H1 (cell line): ENCODE measurements around the gene LIPG. TPM values are rescaled to one million over a fixed set of nuclear protein-coding genes. Genes with fewer than 3 reads are reported as not detected.

Experiments used
- CTCF ChIA-PET: fragments of 300-600 bp; sonication (Branson Sonifier 250); formaldehyde crosslinking; loops from one replicate; lab custom pipeline; 2021; ENCODE audit not compliant: partially characterized antibody; lab: Charles Lee
- POLR2A ChIA-PET: fragments of 300-600 bp; sonication (Branson Sonifier 250); formaldehyde crosslinking; loops from one replicate; lab custom pipeline; 2021; ENCODE audit warnings: inconsistent platforms; ENCODE audit not compliant: partially characterized antibody; lab: Charles Lee
- DNase-seq, 2 experiments: peaks; one replicate each; pipeline versions ENCODE4 v3.0.0 to v3.0.0-alpha.2; 2010 to 2022; ENCODE audit warnings: low spot score in 2 of 2, low read depth in 1 of 2, mixed read lengths in 1 of 2
- FAIRE-seq: peaks from 2 replicates; lab custom pipeline; 2011; peaks lifted over from hg19 to GRCh38; lab: Jason Lieb, UNC
- H2AFZ ChIP-seq: 2 replicates; pipeline ENCODE4 v1.8.1; 2012; ENCODE audit warnings: low read length, inconsistent platforms
- H2AK5ac ChIP-seq: 2 replicates; pipeline ENCODE4 v1.6.1; 2013; ENCODE audit warnings: low read depth, low read length
- H2BK120ac ChIP-seq: replicated peaks from 2 replicates; pipeline ENCODE3; 2013; ENCODE audit warnings: low read depth, low read length, inconsistent platforms
- H2BK12ac ChIP-seq: 2 replicates; pipeline ENCODE4 v1.6.1; 2013; ENCODE audit warnings: low read depth, low read length
- H2BK15ac ChIP-seq: 2 replicates; pipeline ENCODE4 v1.6.1; 2013; ENCODE audit warnings: low read length
- H2BK20ac ChIP-seq: 2 replicates; pipeline ENCODE4 v1.6.1; 2013; ENCODE audit warnings: low read length
- H2BK5ac ChIP-seq: 2 replicates; pipeline ENCODE4 v1.6.1; 2013; ENCODE audit warnings: low read depth, low read length
- H3K14ac ChIP-seq: 2 replicates; pipeline ENCODE4 v1.6.1; 2013; ENCODE audit warnings: inconsistent platforms; ENCODE audit not compliant: insufficient read length
- H3K18ac ChIP-seq: 2 replicates; pipeline ENCODE4 v1.6.1; 2013; ENCODE audit warnings: low read length; ENCODE audit errors: extremely low read depth
- H3K23ac ChIP-seq: 2 replicates; pipeline ENCODE4 v1.6.1; 2013; ENCODE audit warnings: inconsistent platforms; ENCODE audit not compliant: insufficient read length
- H3K23me2 ChIP-seq: 2 replicates; pipeline ENCODE4 v1.6.1; 2013; ENCODE audit warnings: low read depth, low read length
- H3K27ac ChIP-seq: 2 replicates; pipeline ENCODE4 v1.6.1; 2011; ENCODE audit warnings: low read depth, low read length, inconsistent platforms
- H3K27me3 ChIP-seq, 4 experiments: replicated peaks in 1 of 4; 1 replicate in 1 of 4; 2 replicates in 3 of 4; pipeline versions ENCODE4 v1.6.1 to v1.8.1; 2011 to 2013; ENCODE audit warnings: low read length in 3 of 4, mild to moderate bottlenecking in 3 of 4, inconsistent platforms in 2 of 4, mixed read lengths in 2 of 4, moderate library complexity in 1 of 4; ENCODE audit not compliant: control insufficient read depth in 3 of 4, insufficient read depth in 3 of 4; ENCODE audit errors: extremely low read depth in 1 of 4
- H3K36me3 ChIP-seq, 4 experiments: 2 replicates each; pipeline versions ENCODE4 v1.6.1 to v1.8.1; 2011 to 2013; ENCODE audit warnings: mild to moderate bottlenecking in 4 of 4, low read length in 3 of 4, moderate library complexity in 2 of 4, control low read depth in 1 of 4, inconsistent platforms in 1 of 4; ENCODE audit not compliant: insufficient read depth in 4 of 4, control insufficient read depth in 2 of 4
- H3K4ac ChIP-seq: replicated peaks from 2 replicates; pipeline ENCODE3; 2013; ENCODE audit warnings: low read length, low read depth, mixed read lengths, inconsistent platforms; ENCODE audit not compliant: insufficient read length
- H3K4me1 ChIP-seq, 4 experiments: replicated peaks in 1 of 4; 1 replicate in 1 of 4; 2 replicates in 3 of 4; pipeline versions ENCODE4 v1.6.1 to v1.8.1; 2011 to 2013; ENCODE audit warnings: low read length in 3 of 4, inconsistent platforms in 2 of 4, mixed read lengths in 1 of 4; ENCODE audit not compliant: insufficient read depth in 4 of 4, control insufficient read depth in 3 of 4
- H3K4me2 ChIP-seq, 2 experiments: 2 replicates each; pipeline versions ENCODE4 v1.6.1 to v1.8.1; 2011 to 2013; ENCODE audit warnings: low read depth in 2 of 2, low read length in 2 of 2, control low read depth in 1 of 2, inconsistent platforms in 1 of 2, mild to moderate bottlenecking in 1 of 2; ENCODE audit not compliant: insufficient read depth in 1 of 2
- H3K4me3 ChIP-seq, 4 experiments: fragments of 200-600, 300-600 bp in 1 of 4; sonication (generic), shearing (Covaris generic), sonication (Bioruptor Twin) in 1 of 4; 2 replicates each; pipeline versions ENCODE4 v1.5.1 to v1.8.1; 2011 to 2016; ENCODE audit warnings: low read length in 4 of 4, low read depth in 3 of 4, control low read depth in 2 of 4, inconsistent platforms in 2 of 4, mild to moderate bottlenecking in 2 of 4, mixed read lengths in 1 of 4, moderate library complexity in 1 of 4; ENCODE audit not compliant: insufficient read depth in 2 of 4; ENCODE audit errors: extremely low read depth in 1 of 4
- H3K56ac ChIP-seq: replicated peaks from 2 replicates; pipeline ENCODE3; 2013; ENCODE audit warnings: low read depth, mild to moderate bottlenecking, mixed read lengths, low read length, inconsistent platforms; ENCODE audit not compliant: insufficient read length
- H3K79me1 ChIP-seq: 2 replicates; pipeline ENCODE4 v1.6.1; 2013; ENCODE audit warnings: low read depth, low read length, control low read depth
- H3K79me2 ChIP-seq, 2 experiments: 2 replicates each; pipeline versions ENCODE4 v1.6.1 to v1.8.1; 2012 to 2013; ENCODE audit warnings: low read length in 2 of 2, mild to moderate bottlenecking in 2 of 2, inconsistent platforms in 1 of 2; ENCODE audit not compliant: insufficient read depth in 2 of 2, control insufficient read depth in 1 of 2
- H3K9ac ChIP-seq, 4 experiments: replicated peaks in 1 of 4; 1 replicate in 1 of 4; 2 replicates in 3 of 4; pipeline versions ENCODE4 v1.6.1 to v1.8.1; 2011 to 2013; ENCODE audit warnings: low read depth in 3 of 4, low read length in 3 of 4, control low read depth in 2 of 4, mild to moderate bottlenecking in 2 of 4, moderate library complexity in 2 of 4, inconsistent platforms in 1 of 4; ENCODE audit errors: extremely low read depth in 1 of 4
- H3K9me3 ChIP-seq, 2 experiments: 2 replicates each; pipeline versions ENCODE4 v1.6.1 to v1.8.1; 2012 to 2013; ENCODE audit warnings: mild to moderate bottlenecking in 2 of 2, moderate library complexity in 2 of 2, control low read depth in 1 of 2, inconsistent platforms in 1 of 2, low read depth in 1 of 2, low read length in 1 of 2, mixed read lengths in 1 of 2; ENCODE audit not compliant: insufficient read depth in 2 of 2
- H4K20me1 ChIP-seq, 2 experiments: replicated peaks in 1 of 2; 2 replicates each; pipeline versions ENCODE3 to v1.8.1; 2011 to 2013; ENCODE audit warnings: inconsistent platforms in 2 of 2, low read length in 2 of 2, mild to moderate bottlenecking in 1 of 2; ENCODE audit not compliant: insufficient read depth in 2 of 2, control insufficient read depth in 1 of 2
- H4K5ac ChIP-seq: 2 replicates; pipeline ENCODE4 v1.6.1; 2013; ENCODE audit warnings: low read length, low read depth, mixed read lengths, inconsistent platforms; ENCODE audit not compliant: insufficient read length
- H4K8ac ChIP-seq: 2 replicates; pipeline ENCODE4 v1.8.0; 2013; ENCODE audit warnings: mild to moderate bottlenecking, moderate library complexity, low read length, inconsistent platforms; ENCODE audit not compliant: insufficient read depth; ENCODE audit errors: extremely low read depth
- H4K91ac ChIP-seq: replicated peaks from 2 replicates; pipeline ENCODE3; 2013; ENCODE audit warnings: low read length, mixed read lengths, inconsistent platforms; ENCODE audit not compliant: insufficient read length
- BACH1 ChIP-seq: IDR thresholded peaks from 2 replicates; pipeline ENCODE4 v1.6.1; 2012; ENCODE audit warnings: low read length, improper control_type of control experiment
- BCL11A ChIP-seq, 2 experiments: IDR thresholded peaks; one replicate each; pipeline ENCODE4 v1.6.1; 2011; ENCODE audit warnings: low read depth in 2 of 2, low read length in 2 of 2, mild to moderate bottlenecking in 2 of 2
- CHD1 ChIP-seq: IDR thresholded peaks from 2 replicates; pipeline ENCODE4 v1.6.1; 2012; ENCODE audit warnings: low read depth, low read length, improper control_type of control experiment
- CREB1 ChIP-seq: IDR thresholded peaks from 2 replicates; pipeline ENCODE4 v1.6.1; 2012; ENCODE audit warnings: inconsistent platforms
- EGR1 ChIP-seq: IDR thresholded peaks from 2 replicates; pipeline ENCODE4 v1.6.1; 2011; ENCODE audit warnings: low read depth, low read length, borderline replicate concordance
- JUN ChIP-seq: IDR thresholded peaks from 2 replicates; pipeline ENCODE4 v1.6.1; 2011; ENCODE audit warnings: low read depth, mild to moderate bottlenecking, improper control_type of control experiment, low read length
- POLR2A ChIP-seq, 2 experiments: IDR thresholded peaks; 1 replicate in 1 of 2; 2 replicates in 1 of 2; pipeline ENCODE4 v1.6.1; 2011; ENCODE audit warnings: low read depth in 2 of 2, low read length in 2 of 2, mild to moderate bottlenecking in 2 of 2; ENCODE audit errors: control extremely low read depth in 1 of 2
- POU5F1 ChIP-seq: IDR thresholded peaks from 2 replicates; pipeline ENCODE4 v1.6.1; 2011; ENCODE audit warnings: low read depth, mild to moderate bottlenecking, low read length, moderate library complexity
- RAD21 ChIP-seq, 2 experiments: IDR thresholded peaks in 1 of 2; conservative IDR thresholded peaks in 1 of 2; 2 replicates each; pipeline ENCODE4 v1.6.1; 2011; ENCODE audit warnings: low read depth in 2 of 2, low read length in 2 of 2, improper control_type of control experiment in 1 of 2, inconsistent platforms in 1 of 2, mild to moderate bottlenecking in 1 of 2, moderate library complexity in 1 of 2
- RBBP5 ChIP-seq: IDR thresholded peaks from 2 replicates; pipeline ENCODE4 v1.7.1; 2012; ENCODE audit warnings: low read depth, mild to moderate bottlenecking, inconsistent platforms, low read length, moderate library complexity, borderline replicate concordance
- SAP30 ChIP-seq: fragments of 300-600 bp; sonication (generic); IDR thresholded peaks from 2 replicates; pipeline ENCODE4 v1.7.1; 2012; ENCODE audit warnings: low read length, moderate library complexity, mild to moderate bottlenecking, inconsistent platforms; ENCODE audit not compliant: insufficient read depth, insufficient replicate concordance
- SIRT6 ChIP-seq: IDR thresholded peaks from one replicate; pipeline ENCODE4 v1.7.1; 2012; ENCODE audit warnings: low read length, inconsistent platforms
- TAF7 ChIP-seq: optimal IDR thresholded peaks from 2 replicates; pipeline ENCODE3; 2011; ENCODE audit warnings: low read depth, mild to moderate bottlenecking, inconsistent platforms, low read length, moderate library complexity, borderline replicate concordance
- WGBS, 2 experiments: shearing (Covaris generic) in 1 of 2; methylation state at CpG; one replicate each; pipeline versions ENCODE4 v1.1.6 to v1.1.7; 2013 to 2015; ENCODE audit warnings: low lambda C conversion rate in 2 of 2, mixed read lengths in 2 of 2, inconsistent platforms in 1 of 2, low coverage in 1 of 2, missing lambda C conversion rate in 1 of 2; ENCODE audit not compliant: insufficient replicate concordance in 2 of 2, insufficient coverage in 1 of 2, insufficient read length in 1 of 2; ENCODE audit errors: extremely low coverage in 1 of 2, missing lambda C conversion rate in 1 of 2; 5-methylcytosine and 5-hydroxymethylcytosine counted together
- polyA plus RNA-seq, 7 experiments: library from polyadenylated mRNA; depleted of rRNA in 3 of 7; stranded (reverse) in 5 of 7; unstranded in 2 of 7; fragments of >200 nt in 5 of 7; fragments of 200-250 nt in 2 of 7; gene quantifications; 1 replicate in 5 of 7; 2 replicates in 1 of 7; 4 replicates in 1 of 7; pipeline versions ENCODE4 v1.2.1 to v1.2.3, GENCODE V29; 2011 to 2013; ENCODE audit warnings: missing spikeins in 2 of 7, mixed read lengths in 2 of 7
- total RNA-seq: library from RNA; stranded (reverse); fragmentation: NEBNext Ultra II Directional; extraction: Animal tissue kit (Norgen Biotek cat#: 25700); gene quantifications from 2 replicates; pipeline ENCODE4 v1.2.1, GENCODE V29; 2021
- TF ChIP-seq, protein P1 (sequence below): IDR thresholded peaks from 2 replicates; pipeline ENCODE4 v1.6.1; 2011; ENCODE audit warnings: low read depth, mild to moderate bottlenecking, low read length; ENCODE audit not compliant: insufficient read depth

The LIPG gene
- total and polyA plus RNA-seq, 2 of the 8 experiments (the other 6 are each of a cell fraction or from before 2014, with no cell fraction given): 9.2 to 9.8 TPM

DNA sequence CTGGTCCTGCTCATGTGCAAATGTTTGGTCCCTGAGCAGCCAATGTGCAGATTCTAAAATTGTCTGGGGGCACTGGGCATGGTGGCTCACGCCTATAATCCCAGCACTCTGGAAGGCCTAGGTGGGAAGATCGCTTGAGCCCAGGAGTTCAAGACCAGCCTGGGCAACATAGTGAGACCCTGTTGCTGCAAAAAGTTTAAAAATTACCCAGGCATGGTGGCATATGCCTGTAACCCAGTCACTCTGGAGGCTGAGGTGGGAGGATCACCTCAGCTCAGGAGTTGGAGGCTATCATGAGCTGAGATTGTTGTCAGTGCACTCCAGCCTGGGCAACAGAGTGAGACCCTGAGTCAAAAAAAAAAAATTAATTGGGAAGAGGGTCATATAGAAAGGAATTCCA lies 5.1 kb downstream of the LIPG start:
- no peak overlapping the region for H3K4ac ChIP-seq
- peaks cover 0 to 12% of the 10 kb centered on the region in 2 experiments; a peak in 2 of 4 replicates for H3K79me2 ChIP-seq
- no peak overlapping the region for H2BK5ac ChIP-seq
- peaks cover 4 to 5% (median 4%) of the 10 kb centered on the region in 4 experiments; a peak in 6 of 7 replicates for H3K4me1 ChIP-seq
- POLR2A ChIA-PET: no interaction called here
- WGBS, 2 experiments: 57% methylated on average over 2 of the region's 2 CpGs; no CpG with 5 or more reads in 1 of the 2 experiments
- no peak overlapping the region for H4K91ac ChIP-seq
- H2BK12ac ChIP-seq: no peak overlapping the region
- no peak overlapping the region for H2BK15ac ChIP-seq
- no peak overlapping the region for H3K4me2 ChIP-seq
- no peak overlapping the region for H3K9ac ChIP-seq
- TF ChIP-seq, protein P1, sequence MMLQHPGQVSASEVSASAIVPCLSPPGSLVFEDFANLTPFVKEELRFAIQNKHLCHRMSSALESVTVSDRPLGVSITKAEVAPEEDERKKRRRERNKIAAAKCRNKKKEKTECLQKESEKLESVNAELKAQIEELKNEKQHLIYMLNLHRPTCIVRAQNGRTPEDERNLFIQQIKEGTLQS: no peak
- TF ChIP-seq RAD21 (IDR thresholded peaks at IDR 0.05 in 1 of 2, conservative IDR thresholded peaks at IDR 0.05 in 1 of 2; ENCODE audit: low read depth in 2 of 2, low read length in 2 of 2) (no peak), POLR2A (IDR thresholded peaks at IDR 0.05; ENCODE audit: control extremely low read depth in 1 of 2, low read depth in 2 of 2, low read length in 2 of 2) (no peak), SIRT6 (no peak), RBBP5 (no peak), JUN (no peak), CHD1 (no peak), EGR1 (no peak), TAF7 (no peak), SAP30 (no peak), BACH1 (no peak), POU5F1 (no peak), CREB1 (no peak), BCL11A (IDR thresholded peaks at IDR 0.05; ENCODE audit: low read depth in 2 of 2, low read length in 2 of 2) (no peak)
- H3K14ac ChIP-seq: no peak overlapping the region
- no peak overlapping the region for H3K23ac ChIP-seq
- H3K27ac ChIP-seq: no peak overlapping the region
- H4K5ac ChIP-seq: no peak overlapping the region
- H3K36me3 ChIP-seq: peaks cover 2 to 27% (median 14%) of the 10 kb centered on the region in 4 experiments; a peak in 5 of 8 replicates
- H2AFZ ChIP-seq: no peak overlapping the region
- no peak overlapping the region for H3K18ac ChIP-seq
- H2BK20ac ChIP-seq: no peak overlapping the region
- H3K27me3 ChIP-seq: peaks cover 0 to 12% (median 5%) of the 10 kb centered on the region in 4 experiments; a peak in 5 of 7 replicates
- DNase-seq (no peak), FAIRE-seq (no peak)
- no peaks in the 10 kb centered on the region for H3K79me1 ChIP-seq
- H2AK5ac ChIP-seq: no peak overlapping the region
- no peak overlapping the region for H3K4me3 ChIP-seq
- H4K20me1 ChIP-seq: peaks cover 5 to 11% of the 10 kb centered on the region in 2 experiments
- H4K8ac ChIP-seq: no peak overlapping the region
- H3K56ac ChIP-seq: no peak overlapping the region
- no peaks in the 10 kb centered on the region for H3K9me3 ChIP-seq
- peaks cover 12% of the 10 kb centered on the region for H3K23me2 ChIP-seq
- no peak overlapping the region for H2BK120ac ChIP-seq
- CTCF ChIA-PET: interaction anchor here (1.4 kb wide), 1 partner anchor 201 kb away, joined by 3 read pairs; no protein-coding TSS in a partner anchor
